Stimulated activated CD8-positive, alpha-beta memory T cell treated with anti-CD3 and anti-CD28 coated beads, Interleukin-4, amount 100 ng/mL, for 1 hour (primary cell): ENCODE results near the gene SLCO1A2.

Experiments
- DNase-seq, 2 donors: peaks; one replicate each; pipeline ENCODE4 v3.0.0-alpha.2; 2020; ENCODE audit warnings: low read depth in 2 of 2, low spot score in 1 of 2

SLCO1A2 gene

GRCh38 chr12:21219206-21219605, 115.5 kb downstream of the SLCO1A2 start:
- DNase-seq: no peak
